K562 (cell line): Measurements from ENCODE around the gene CCDC33.

Source experiments
- BHLHE40 ChIP-seq: IDR thresholded peaks from 2 replicates; pipeline ENCODE4 v1.6.1; 2011; ENCODE audit warnings: low read length, improper control_type of control experiment
- CTCF ChIP-seq, 3 experiments: IDR thresholded peaks in 2 of 3; conservative IDR thresholded peaks in 1 of 3; 2 replicates each; pipeline ENCODE4 v1.5.1; 2011 to 2012; ENCODE audit warnings: low read length in 3 of 3, mild to moderate bottlenecking in 3 of 3, control low read depth in 2 of 3, improper control_type of control experiment in 1 of 3, inconsistent platforms in 1 of 3, low read depth in 1 of 3, mixed read lengths in 1 of 3, moderate library complexity in 1 of 3; ENCODE audit not compliant: insufficient read depth in 2 of 3
- HMG20B ChIP-seq: fragments of 250-450 bp; sonication (Bioruptor Pico); IDR thresholded peaks from 2 replicates; pipeline ENCODE4 v1.5.0; 2021; ENCODE audit warnings: mild to moderate bottlenecking
- ID3 ChIP-seq, 2 experiments: fragments of 250-450 bp in 1 of 2; fragments of 450-650 bp in 1 of 2; sonication (Bioruptor Pico) in 1 of 2; IDR thresholded peaks; 2 replicates each; pipeline versions ENCODE4 v1.6.1 to v1.8.0; 2016 to 2021; ENCODE audit warnings: mild to moderate bottlenecking in 2 of 2, moderate library complexity in 2 of 2, missing compliant biosample characterization in 1 of 2, missing genetic modification characterization in 1 of 2
- IRF2 ChIP-seq: sonication (generic); formaldehyde crosslinking; IDR thresholded peaks from 2 replicates; pipeline ENCODE4 v1.8.1; 2022; ENCODE audit warnings: mild to moderate bottlenecking, missing genetic modification reagents
- MTA3 ChIP-seq: fragments of 450-650 bp; formaldehyde crosslinking; IDR thresholded peaks from 2 replicates; pipeline ENCODE4 v1.6.1; 2017; ENCODE audit warnings: mild to moderate bottlenecking, borderline replicate concordance
- RB1 ChIP-seq: fragments of 450-650 bp; IDR thresholded peaks from 2 replicates; pipeline ENCODE4 v1.6.1; 2017; ENCODE audit warnings: low read depth, mild to moderate bottlenecking
- ZFX ChIP-seq: sonication (generic); formaldehyde crosslinking; IDR thresholded peaks from 2 replicates; pipeline ENCODE4 v1.8.0; 2022; ENCODE audit warnings: mild to moderate bottlenecking, missing genetic modification reagents, moderate library complexity

GRCh38 chr15:74193905-74194304 lies 42.2 kb upstream of the CCDC33 start:
- TF ChIP-seq BHLHE40, result no peak
- TF ChIP-seq CTCF (IDR thresholded peaks at IDR 0.05 in 2 of 3, conservative IDR thresholded peaks at IDR 0.05 in 1 of 3; ENCODE audit: insufficient read depth in 2 of 3, low read depth in 1 of 3, low read length in 3 of 3), result no peak
- no peak for TF ChIP-seq IRF2 (CRISPR knock-in tag)
- no peak for TF ChIP-seq ID3 (CRISPR knock-in tag; IDR thresholded peaks at IDR 0.05)
- TF ChIP-seq ID3 (tag; IDR thresholded peaks at IDR 0.05), result no peak
- TF ChIP-seq RB1, result no peak
- TF ChIP-seq MTA3, result no peak
- TF ChIP-seq ZFX (CRISPR knock-in tag), result no peak
- TF ChIP-seq HMG20B (CRISPR knock-in tag), result no peak
